IPS-20b (cell line): ENCODE results near the gene GPR37L1.
"Not testable (repeated sequence)": the region's sequence is repeated elsewhere in the genome, so short reads cannot be mapped to it uniquely, and the experiment has no call there.

Experiments
- H3K27ac ChIP-seq: one replicate; pipeline ENCODE4 v1.5.1; 2013; ENCODE audit warnings: low read length
- H3K27me3 ChIP-seq: 2 replicates; pipeline ENCODE4 v1.6.1; 2013; ENCODE audit warnings: mild to moderate bottlenecking, low read length, inconsistent platforms; ENCODE audit not compliant: insufficient read depth
- H3K36me3 ChIP-seq: 2 replicates; pipeline ENCODE4 v1.6.1; 2013; ENCODE audit warnings: low read depth, mild to moderate bottlenecking, inconsistent platforms, low read length, moderate library complexity; ENCODE audit not compliant: insufficient read depth
- H3K4me1 ChIP-seq: 2 replicates; pipeline ENCODE4 v1.6.1; 2013; ENCODE audit warnings: mild to moderate bottlenecking, control low read depth, inconsistent platforms, low read length, moderate library complexity; ENCODE audit not compliant: insufficient read depth
- H3K4me3 ChIP-seq: 2 replicates; pipeline ENCODE4 v1.5.1; 2013; ENCODE audit warnings: mild to moderate bottlenecking, low read length, inconsistent platforms
- H3K9ac ChIP-seq: 2 replicates; pipeline ENCODE4 v1.6.1; 2013; ENCODE audit warnings: low read depth, mild to moderate bottlenecking, inconsistent platforms, low read length, moderate library complexity
- H3K9me3 ChIP-seq: 2 replicates; pipeline ENCODE4 v1.6.1; 2013; ENCODE audit warnings: mild to moderate bottlenecking, low read depth, low read length, inconsistent platforms; ENCODE audit not compliant: insufficient read depth

GPR37L1 gene

GRCh38 chr1:202160377-202160940 lies 37.7 kb downstream of the GPR37L1 start, which contains the start of gene PTPN7:
PTPN7 (minus strand) TSS chr1:202160602; CDS start chr1:202159402, 1,200 bp downstream.
- Histone ChIP-seq H3K9ac (no peak within 1 kb of the TSS), H3K27ac (no peak within 1 kb of the TSS), H3K4me3 (no peak within 1 kb of the TSS), H3K36me3 (no peaks in the 10 kb centered on the region), H3K4me1 (no peaks in the 10 kb centered on the region), H3K9me3 (no peaks in the 10 kb centered on the region), H3K27me3 (no peaks in the 10 kb centered on the region)

GRCh38 chr1:202161151-202162046 lies 38.7 kb downstream of the GPR37L1 start:
- no peak overlapping the region for H3K4me3 ChIP-seq
- H3K36me3 ChIP-seq, result no peaks in the 10 kb centered on the region
- H3K27me3 ChIP-seq, result no peaks in the 10 kb centered on the region
- H3K27ac ChIP-seq, result no peak overlapping the region
- no peak overlapping the region for H3K9ac ChIP-seq
- H3K9me3 ChIP-seq, result no peaks in the 10 kb centered on the region
- H3K4me1 ChIP-seq, result no peaks in the 10 kb centered on the region; the same call in 1 of the 2 replicates

GRCh38 chr1:202162047-202162417 lies 39.3 kb downstream of the GPR37L1 start:
- H3K9ac ChIP-seq, result no peak overlapping the region
- no peaks in the 10 kb centered on the region for H3K27me3 ChIP-seq
- H3K4me3 ChIP-seq, result no peak overlapping the region
- H3K9me3 ChIP-seq, result no peaks in the 10 kb centered on the region
- no peaks in the 10 kb centered on the region for H3K36me3 ChIP-seq
- no peaks in the 10 kb centered on the region; the same call in 1 of the 2 replicates for H3K4me1 ChIP-seq
- H3K27ac ChIP-seq, result no peak overlapping the region

- no peaks in the 10 kb centered on the region for H3K36me3 ChIP-seq
- no peak overlapping the region for H3K9ac ChIP-seq
- no peaks in the 10 kb centered on the region for H3K9me3 ChIP-seq
- H3K27me3 ChIP-seq, result no peaks in the 10 kb centered on the region
- no peak overlapping the region for H3K4me3 ChIP-seq
- H3K27ac ChIP-seq, result no peak overlapping the region
- H3K4me1 ChIP-seq, result no peaks in the 10 kb centered on the region; the same call in 1 of the 2 replicates
Observed at GRCh38 chr1:202162418-202163280, 39.9 kb downstream of the GPR37L1 start.

GRCh38 chr1:202163281-202164270 lies 40.9 kb downstream of the GPR37L1 start:
- Histone ChIP-seq H3K9ac (no peak overlapping the region), H3K9me3 (no peaks in the 10 kb centered on the region), H3K36me3 (no peaks in the 10 kb centered on the region), H3K4me1 (no peaks in the 10 kb centered on the region; the same call in 1 of the 2 replicates), H3K4me3 (no peak overlapping the region), H3K27me3 (no peaks in the 10 kb centered on the region), H3K27ac (no peak overlapping the region)

- no peak overlapping the region for H3K4me3 ChIP-seq
- H3K9me3 ChIP-seq, result no peaks in the 10 kb centered on the region
- H3K27me3 ChIP-seq, result no peaks in the 10 kb centered on the region
- no peaks in the 10 kb centered on the region for H3K36me3 ChIP-seq
- H3K4me1 ChIP-seq, result no peaks in the 10 kb centered on the region; the same call in 1 of the 2 replicates
- no peak overlapping the region for H3K27ac ChIP-seq
- H3K9ac ChIP-seq, result no peak overlapping the region
Observed at GRCh38 chr1:202164271-202165037, 41.7 kb downstream of the GPR37L1 start.

- no peak overlapping the region for H3K4me3 ChIP-seq
- no peaks in the 10 kb centered on the region for H3K27me3 ChIP-seq
- H3K36me3 ChIP-seq, result no peaks in the 10 kb centered on the region
- no peaks in the 10 kb centered on the region; the same call in 1 of the 2 replicates for H3K4me1 ChIP-seq
- no peak overlapping the region for H3K27ac ChIP-seq
- H3K9ac ChIP-seq, result no peak overlapping the region
- H3K9me3 ChIP-seq, result no peaks in the 10 kb centered on the region
Observed at GRCh38 chr1:202165267-202165941, 42.7 kb downstream of the GPR37L1 start.

- Histone ChIP-seq H3K9ac (no peak overlapping the region), H3K4me3 (no peak overlapping the region), H3K4me1 (no peaks in the 10 kb centered on the region; the same call in 1 of the 2 replicates), H3K36me3 (no peaks in the 10 kb centered on the region), H3K27me3 (no peaks in the 10 kb centered on the region), H3K9me3 (no peaks in the 10 kb centered on the region), H3K27ac (no peak overlapping the region)
Observed at GRCh38 chr1:202165942-202166843, 43.5 kb downstream of the GPR37L1 start.

- not testable (repeated sequence) for H3K4me3 ChIP-seq
Observed at GRCh38 chr1:202167054-202167453, 44.3 kb downstream of the GPR37L1 start.

More at GRCh38 chr1:202167054-202167453, 44.3 kb downstream of the GPR37L1 start:
- not testable (repeated sequence) for H3K27ac ChIP-seq, H3K36me3 ChIP-seq, H3K4me1 ChIP-seq, H3K9me3 ChIP-seq, H3K9ac ChIP-seq, H3K27me3 ChIP-seq
